Measurements from ENCODE around the gene CNIH3.

- TF ChIP-seq POLR2A (IDR thresholded peaks at IDR 0.05; ENCODE audit: low read depth, low read length): no peak
- no peak for TF ChIP-seq CTCF (conservative IDR thresholded peaks at IDR 0.05; ENCODE audit: low read depth, low read length)
- TF ChIP-seq USF2 (IDR thresholded peaks at IDR 0.05; ENCODE audit: low read depth, low read length): no peak
- TF ChIP-seq FOS (IDR thresholded peaks at IDR 0.05; ENCODE audit: low read depth, low read length): no peak
- no peak for TF ChIP-seq MAZ (IDR thresholded peaks at IDR 0.05; ENCODE audit: borderline replicate concordance, low read depth, low read length)
- TF ChIP-seq RFX5 (IDR thresholded peaks at IDR 0.05; ENCODE audit: low read depth, low read length): no peak
- TF ChIP-seq CHD1 (IDR thresholded peaks at IDR 0.05; ENCODE audit: low read depth, low read length): no peak
- no peak for TF ChIP-seq CEBPB (IDR thresholded peaks at IDR 0.05; ENCODE audit: low read depth, low read length)
- TF ChIP-seq BHLHE40 (IDR thresholded peaks at IDR 0.05; ENCODE audit: low read depth, low read length): no peak
- no peak for TF ChIP-seq RAD21 (IDR thresholded peaks at IDR 0.05; ENCODE audit: low read length)
- TF ChIP-seq SMC3 (IDR thresholded peaks at IDR 0.05; ENCODE audit: low read depth, low read length): no peak
- TF ChIP-seq, protein P1, sequence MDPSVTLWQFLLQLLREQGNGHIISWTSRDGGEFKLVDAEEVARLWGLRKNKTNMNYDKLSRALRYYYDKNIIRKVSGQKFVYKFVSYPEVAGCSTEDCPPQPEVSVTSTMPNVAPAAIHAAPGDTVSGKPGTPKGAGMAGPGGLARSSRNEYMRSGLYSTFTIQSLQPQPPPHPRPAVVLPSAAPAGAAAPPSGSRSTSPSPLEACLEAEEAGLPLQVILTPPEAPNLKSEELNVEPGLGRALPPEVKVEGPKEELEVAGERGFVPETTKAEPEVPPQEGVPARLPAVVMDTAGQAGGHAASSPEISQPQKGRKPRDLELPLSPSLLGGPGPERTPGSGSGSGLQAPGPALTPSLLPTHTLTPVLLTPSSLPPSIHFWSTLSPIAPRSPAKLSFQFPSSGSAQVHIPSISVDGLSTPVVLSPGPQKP (IDR thresholded peaks at IDR 0.05; ENCODE audit: borderline replicate concordance, low read depth, low read length): no peak
- no peak for TF ChIP-seq MAFK (IDR thresholded peaks at IDR 0.05; ENCODE audit: low read depth, low read length)
These were observed 129.8 kb downstream of the CNIH3 start for GRCh38 chr1:224745924-224746323.

Data from IMR-90 (cell line).